ENCODE measurements around the gene CXXC4.

GRCh38 chr4:104446431-104447278, 48.0 kb downstream of the CXXC4 start:
- no peak for TF ChIP-seq CTCF (conservative IDR thresholded peaks at IDR 0.05 in 1 of 2, IDR thresholded peaks at IDR 0.05 in 1 of 2; ENCODE audit: low read depth in 1 of 2, low read length in 2 of 2)
- no peak for TF ChIP-seq EZH2 (IDR thresholded peaks at IDR 0.05; ENCODE audit: low read length, missing control alignments)

All from fibroblast of lung (primary cell).